SK-N-SH (cell line): ENCODE data around the gene WWOX. TPM values are rescaled to one million over a fixed set of nuclear protein-coding genes. Genes with fewer than 3 reads are reported as not detected.

ENCODE experiments used
- CTCF ChIA-PET: fragments of 300-600, 350-600 bp; formaldehyde crosslinking; extraction: SDS; loops from one replicate; lab custom pipeline; 2021; lab: Yijun Ruan, JAX
- POLR2A ChIA-PET: fragments of 350-600 bp; sonication (Branson Sonifier 250); formaldehyde crosslinking; extraction: SDS; loops from one replicate; lab custom pipeline; 2020; ENCODE audit warnings: antibody characterized with exemption, inconsistent platforms; lab: Yijun Ruan, JAX
- DNase-seq: peaks from one replicate; pipeline ENCODE4 v3.0.0; 2012
- H2AFZ ChIP-seq: fragments of 200-600 bp; sonication (generic); 2 replicates; pipeline ENCODE4 v1.8.1; 2016; ENCODE audit warnings: antibody characterized with exemption, mild to moderate bottlenecking, low read depth
- H3F3A ChIP-seq: fragments of 200-600 bp; sonication (generic); replicated peaks from 2 replicates; pipeline ENCODE3; 2016; ENCODE audit warnings: antibody characterized with exemption, mild to moderate bottlenecking; ENCODE audit not compliant: insufficient read depth
- H3K27ac ChIP-seq, 2 experiments: fragments of 200-500 bp in 1 of 2; fragments of 200-600 bp in 1 of 2; sonication (Bioruptor generic) in 1 of 2; sonication (generic), shearing (Covaris generic) in 1 of 2; 2 replicates each; pipeline versions ENCODE4 v1.5.1 to v1.6.1; 2014 to 2016; ENCODE audit warnings: low read depth in 2 of 2, inconsistent platforms in 1 of 2, low read length in 1 of 2, mild to moderate bottlenecking in 1 of 2, mixed read lengths in 1 of 2
- H3K27me3 ChIP-seq: fragments of 200-600 bp; sonication (generic), shearing (Covaris generic); 2 replicates; pipeline ENCODE4 v1.6.1; 2016; ENCODE audit warnings: mixed run types; ENCODE audit not compliant: insufficient read depth
- H3K36me3 ChIP-seq, 2 experiments: fragments of 200-500 bp in 1 of 2; fragments of 200-600 bp in 1 of 2; sonication (Bioruptor generic) in 1 of 2; sonication (generic) in 1 of 2; replicated peaks in 1 of 2; 2 replicates each; pipeline versions ENCODE3 to v1.5.1; 2014 to 2016; ENCODE audit warnings: low read length in 1 of 2, mild to moderate bottlenecking in 1 of 2; ENCODE audit not compliant: insufficient read depth in 2 of 2, control insufficient read depth in 1 of 2
- H3K4me1 ChIP-seq, 2 experiments: fragments of 200-500 bp in 1 of 2; fragments of 200-600 bp in 1 of 2; sonication (Bioruptor generic) in 1 of 2; sonication (generic), shearing (Covaris generic) in 1 of 2; 2 replicates each; pipeline versions ENCODE4 v1.5.1 to v1.6.1; 2014 to 2016; ENCODE audit warnings: low read depth in 1 of 2, low read length in 1 of 2, mixed run types in 1 of 2; ENCODE audit not compliant: insufficient read depth in 2 of 2, control insufficient read depth in 1 of 2
- H3K4me2 ChIP-seq: fragments of 200-600 bp; sonication (generic), shearing (Covaris generic); 2 replicates; pipeline ENCODE4 v1.6.1; 2017; ENCODE audit warnings: mixed run types
- H3K4me3 ChIP-seq, 2 experiments: fragments of 200-500 bp in 1 of 2; fragments of 200-600 bp in 1 of 2; sonication (Bioruptor generic) in 1 of 2; sonication (generic), shearing (Covaris generic) in 1 of 2; 2 replicates each; pipeline versions ENCODE4 v1.5.1 to v1.8.1; 2014 to 2016; ENCODE audit warnings: low read depth in 2 of 2, inconsistent platforms in 1 of 2, low read length in 1 of 2, mild to moderate bottlenecking in 1 of 2, mixed read lengths in 1 of 2, moderate library complexity in 1 of 2
- H3K79me2 ChIP-seq: fragments of 200-600 bp; sonication (generic); 2 replicates; pipeline ENCODE4 v1.8.1; 2017; ENCODE audit warnings: mild to moderate bottlenecking; ENCODE audit not compliant: insufficient read depth
- H3K9ac ChIP-seq: fragments of 200-600 bp; sonication (generic); 2 replicates; pipeline ENCODE4 v1.6.1; 2017; ENCODE audit warnings: mixed run types
- H3K9me2 ChIP-seq: fragments of 200-600 bp; sonication (generic); 2 replicates; pipeline ENCODE4 v1.6.1; 2017; ENCODE audit warnings: mixed run types
- H3K9me3 ChIP-seq: fragments of 200-600 bp; sonication (generic); 2 replicates; pipeline ENCODE4 v1.6.1; 2017; ENCODE audit warnings: mixed run types, mild to moderate bottlenecking, moderate library complexity
- H4K20me1 ChIP-seq: fragments of 200-600 bp; sonication (generic); 2 replicates; pipeline ENCODE4 v1.6.1; 2017; ENCODE audit warnings: mild to moderate bottlenecking, mixed run types; ENCODE audit not compliant: insufficient read depth
- EP300 ChIP-seq, 2 experiments: IDR thresholded peaks; 2 replicates each; pipeline versions ENCODE4 v1.4.0 to v1.6.1; 2012; ENCODE audit warnings: borderline replicate concordance in 1 of 2, low read depth in 1 of 2, low read length in 1 of 2
- FOXM1 ChIP-seq: IDR thresholded peaks from 2 replicates; pipeline ENCODE4 v1.4.0; 2012; ENCODE audit warnings: low read depth, mild to moderate bottlenecking
- MEF2A ChIP-seq: IDR thresholded peaks from 2 replicates; pipeline ENCODE4 v1.4.0; 2012; ENCODE audit warnings: low read depth, borderline replicate concordance
- NFIC ChIP-seq: IDR thresholded peaks from 2 replicates; pipeline ENCODE4 v1.4.0; 2012; ENCODE audit warnings: borderline replicate concordance
- NRF1 ChIP-seq: IDR thresholded peaks from 2 replicates; pipeline ENCODE4 v1.6.1; 2012; ENCODE audit warnings: low read depth, mild to moderate bottlenecking, low read length
- RAD21 ChIP-seq: IDR thresholded peaks from 2 replicates; pipeline ENCODE4 v1.6.1; 2012; ENCODE audit warnings: mild to moderate bottlenecking, low read length
- RCOR1 ChIP-seq: fragments of 150-350 bp; IDR thresholded peaks from 2 replicates; pipeline ENCODE4 v1.6.1; 2017; ENCODE audit warnings: antibody characterized with exemption, low read length
- RFX5 ChIP-seq: IDR thresholded peaks from 2 replicates; pipeline ENCODE4 v1.6.1; 2012; ENCODE audit warnings: mild to moderate bottlenecking, improper control_type of control experiment, low read length
- RXRA ChIP-seq: IDR thresholded peaks from 2 replicates; pipeline ENCODE4 v1.4.0; 2012; ENCODE audit warnings: low read depth, mild to moderate bottlenecking, borderline replicate concordance
- SMC3 ChIP-seq: IDR thresholded peaks from 2 replicates; pipeline ENCODE4 v1.6.1; 2012; ENCODE audit warnings: low read depth, low read length, improper control_type of control experiment
- TEAD4 ChIP-seq: IDR thresholded peaks from 2 replicates; pipeline ENCODE4 v1.4.0; 2012; ENCODE audit warnings: mild to moderate bottlenecking, borderline replicate concordance; ENCODE audit not compliant: insufficient read depth
- YY1 ChIP-seq: IDR thresholded peaks from 2 replicates; pipeline ENCODE4 v1.4.0; 2012; ENCODE audit warnings: low read depth, mild to moderate bottlenecking
- WGBS: methylation state at CpG from one replicate; pipeline ENCODE4 v1.1.6; 2017; ENCODE audit warnings: low lambda C conversion rate; 5-methylcytosine and 5-hydroxymethylcytosine counted together
- polyA plus RNA-seq, 3 experiments: library from polyadenylated mRNA; depleted of rRNA; stranded (reverse); fragments of >200 nt; gene quantifications; 2 replicates each; pipeline ENCODE4 v1.2.3, GENCODE V29; 2012
- TF ChIP-seq, protein P1 (sequence below): IDR thresholded peaks from 2 replicates; pipeline ENCODE4 v1.6.1; 2012; ENCODE audit warnings: mild to moderate bottlenecking, low read depth, low read length, moderate library complexity
- TF ChIP-seq, protein P2 (sequence below): IDR thresholded peaks from 2 replicates; pipeline ENCODE4; 2012
- TF ChIP-seq, protein P3 (sequence below): IDR thresholded peaks from 2 replicates; pipeline ENCODE4 v1.4.0; 2012; ENCODE audit warnings: low read depth, borderline replicate concordance
- TF ChIP-seq, protein P4 (sequence below): fragments of 150-350 bp; IDR thresholded peaks from 2 replicates; pipeline ENCODE4 v1.6.1; 2017; ENCODE audit warnings: antibody characterized with exemption, low read length, low read depth, borderline replicate concordance

WWOX gene
- polyA plus RNA-seq, 1 of the 3 experiments (the other 2 are of a cell fraction), result 10.8 TPM

DNA sequence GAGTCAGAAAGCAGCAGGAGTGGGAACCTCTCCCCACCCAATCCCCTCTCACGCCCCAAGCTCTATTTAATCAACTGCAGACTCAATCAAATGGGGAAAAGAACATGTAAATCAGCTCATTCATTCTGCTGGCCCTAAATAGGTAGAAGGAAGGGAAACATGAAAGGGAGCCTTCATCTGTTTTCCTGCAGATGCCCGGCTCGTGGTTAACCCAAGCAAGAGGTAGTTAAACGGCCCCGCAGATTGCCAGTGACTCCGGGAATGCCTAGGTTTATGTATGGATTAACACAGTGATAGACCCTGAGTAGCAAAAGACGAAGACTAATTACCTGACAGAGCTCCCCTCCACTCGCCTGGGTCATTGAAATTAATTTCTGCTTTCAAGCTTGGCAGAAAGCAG lies 542.0 kb downstream of the WWOX start:
- Histone ChIP-seq H4K20me1 (no peaks in the 10 kb centered on the region), H3K9ac (no peak overlapping the region), H3K27ac (no peak overlapping the region), H2AFZ (no peak overlapping the region), H3K4me2 (no peak overlapping the region), H3F3A (no peaks in the 10 kb centered on the region), H3K4me3 (no peak overlapping the region), H3K79me2 (no peaks in the 10 kb centered on the region), H3K9me3 (no peaks in the 10 kb centered on the region), H3K9me2 (no peaks in the 10 kb centered on the region), H3K4me1 (peaks cover 0 to 6% of the 10 kb centered on the region in 2 experiments; a peak in 1 of 4 replicates), H3K36me3 (no peaks in the 10 kb centered on the region), H3K27me3 (no peaks in the 10 kb centered on the region)
- 33% methylated on average over 6 of the region's 8 CpGs for WGBS
- CTCF ChIA-PET, result no interaction called here
- POLR2A ChIA-PET, result no interaction called here
- TF ChIP-seq, protein P1, sequence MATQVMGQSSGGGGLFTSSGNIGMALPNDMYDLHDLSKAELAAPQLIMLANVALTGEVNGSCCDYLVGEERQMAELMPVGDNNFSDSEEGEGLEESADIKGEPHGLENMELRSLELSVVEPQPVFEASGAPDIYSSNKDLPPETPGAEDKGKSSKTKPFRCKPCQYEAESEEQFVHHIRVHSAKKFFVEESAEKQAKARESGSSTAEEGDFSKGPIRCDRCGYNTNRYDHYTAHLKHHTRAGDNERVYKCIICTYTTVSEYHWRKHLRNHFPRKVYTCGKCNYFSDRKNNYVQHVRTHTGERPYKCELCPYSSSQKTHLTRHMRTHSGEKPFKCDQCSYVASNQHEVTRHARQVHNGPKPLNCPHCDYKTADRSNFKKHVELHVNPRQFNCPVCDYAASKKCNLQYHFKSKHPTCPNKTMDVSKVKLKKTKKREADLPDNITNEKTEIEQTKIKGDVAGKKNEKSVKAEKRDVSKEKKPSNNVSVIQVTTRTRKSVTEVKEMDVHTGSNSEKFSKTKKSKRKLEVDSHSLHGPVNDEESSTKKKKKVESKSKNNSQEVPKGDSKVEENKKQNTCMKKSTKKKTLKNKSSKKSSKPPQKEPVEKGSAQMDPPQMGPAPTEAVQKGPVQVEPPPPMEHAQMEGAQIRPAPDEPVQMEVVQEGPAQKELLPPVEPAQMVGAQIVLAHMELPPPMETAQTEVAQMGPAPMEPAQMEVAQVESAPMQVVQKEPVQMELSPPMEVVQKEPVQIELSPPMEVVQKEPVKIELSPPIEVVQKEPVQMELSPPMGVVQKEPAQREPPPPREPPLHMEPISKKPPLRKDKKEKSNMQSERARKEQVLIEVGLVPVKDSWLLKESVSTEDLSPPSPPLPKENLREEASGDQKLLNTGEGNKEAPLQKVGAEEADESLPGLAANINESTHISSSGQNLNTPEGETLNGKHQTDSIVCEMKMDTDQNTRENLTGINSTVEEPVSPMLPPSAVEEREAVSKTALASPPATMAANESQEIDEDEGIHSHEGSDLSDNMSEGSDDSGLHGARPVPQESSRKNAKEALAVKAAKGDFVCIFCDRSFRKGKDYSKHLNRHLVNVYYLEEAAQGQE, result no peak
- no peak for TF ChIP-seq FOXM1
- no peak for TF ChIP-seq EP300 (IDR thresholded peaks at IDR 0.05; ENCODE audit: borderline replicate concordance in 1 of 2, low read depth in 1 of 2, low read length in 1 of 2)
- no peak for TF ChIP-seq SMC3
- no peak for TF ChIP-seq RFX5
- no peak for TF ChIP-seq RAD21
- TF ChIP-seq, protein P2, sequence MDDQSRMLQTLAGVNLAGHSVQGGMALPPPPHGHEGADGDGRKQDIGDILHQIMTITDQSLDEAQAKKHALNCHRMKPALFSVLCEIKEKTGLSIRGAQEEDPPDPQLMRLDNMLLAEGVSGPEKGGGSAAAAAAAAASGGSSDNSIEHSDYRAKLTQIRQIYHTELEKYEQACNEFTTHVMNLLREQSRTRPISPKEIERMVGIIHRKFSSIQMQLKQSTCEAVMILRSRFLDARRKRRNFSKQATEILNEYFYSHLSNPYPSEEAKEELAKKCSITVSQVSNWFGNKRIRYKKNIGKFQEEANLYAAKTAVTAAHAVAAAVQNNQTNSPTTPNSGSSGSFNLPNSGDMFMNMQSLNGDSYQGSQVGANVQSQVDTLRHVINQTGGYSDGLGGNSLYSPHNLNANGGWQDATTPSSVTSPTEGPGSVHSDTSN, result no peak
- TF ChIP-seq MEF2A, result no peak
- TF ChIP-seq NRF1, result no peak
- TF ChIP-seq RXRA, result no peak
- TF ChIP-seq TEAD4, result no peak
- TF ChIP-seq, protein P3, sequence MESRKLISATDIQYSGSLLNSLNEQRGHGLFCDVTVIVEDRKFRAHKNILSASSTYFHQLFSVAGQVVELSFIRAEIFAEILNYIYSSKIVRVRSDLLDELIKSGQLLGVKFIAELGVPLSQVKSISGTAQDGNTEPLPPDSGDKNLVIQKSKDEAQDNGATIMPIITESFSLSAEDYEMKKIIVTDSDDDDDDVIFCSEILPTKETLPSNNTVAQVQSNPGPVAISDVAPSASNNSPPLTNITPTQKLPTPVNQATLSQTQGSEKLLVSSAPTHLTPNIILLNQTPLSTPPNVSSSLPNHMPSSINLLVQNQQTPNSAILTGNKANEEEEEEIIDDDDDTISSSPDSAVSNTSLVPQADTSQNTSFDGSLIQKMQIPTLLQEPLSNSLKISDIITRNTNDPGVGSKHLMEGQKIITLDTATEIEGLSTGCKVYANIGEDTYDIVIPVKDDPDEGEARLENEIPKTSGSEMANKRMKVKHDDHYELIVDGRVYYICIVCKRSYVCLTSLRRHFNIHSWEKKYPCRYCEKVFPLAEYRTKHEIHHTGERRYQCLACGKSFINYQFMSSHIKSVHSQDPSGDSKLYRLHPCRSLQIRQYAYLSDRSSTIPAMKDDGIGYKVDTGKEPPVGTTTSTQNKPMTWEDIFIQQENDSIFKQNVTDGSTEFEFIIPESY, result no peak
- TF ChIP-seq, protein P4, sequence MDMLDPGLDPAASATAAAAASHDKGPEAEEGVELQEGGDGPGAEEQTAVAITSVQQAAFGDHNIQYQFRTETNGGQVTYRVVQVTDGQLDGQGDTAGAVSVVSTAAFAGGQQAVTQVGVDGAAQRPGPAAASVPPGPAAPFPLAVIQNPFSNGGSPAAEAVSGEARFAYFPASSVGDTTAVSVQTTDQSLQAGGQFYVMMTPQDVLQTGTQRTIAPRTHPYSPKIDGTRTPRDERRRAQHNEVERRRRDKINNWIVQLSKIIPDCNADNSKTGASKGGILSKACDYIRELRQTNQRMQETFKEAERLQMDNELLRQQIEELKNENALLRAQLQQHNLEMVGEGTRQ, result no peak
- TF ChIP-seq RCOR1, result no peak
- TF ChIP-seq YY1, result no peak
- no peak for TF ChIP-seq NFIC
- no peak for DNase-seq
